ENCODE results near the gene PLEK2.

PLEK2 gene

DNA sequence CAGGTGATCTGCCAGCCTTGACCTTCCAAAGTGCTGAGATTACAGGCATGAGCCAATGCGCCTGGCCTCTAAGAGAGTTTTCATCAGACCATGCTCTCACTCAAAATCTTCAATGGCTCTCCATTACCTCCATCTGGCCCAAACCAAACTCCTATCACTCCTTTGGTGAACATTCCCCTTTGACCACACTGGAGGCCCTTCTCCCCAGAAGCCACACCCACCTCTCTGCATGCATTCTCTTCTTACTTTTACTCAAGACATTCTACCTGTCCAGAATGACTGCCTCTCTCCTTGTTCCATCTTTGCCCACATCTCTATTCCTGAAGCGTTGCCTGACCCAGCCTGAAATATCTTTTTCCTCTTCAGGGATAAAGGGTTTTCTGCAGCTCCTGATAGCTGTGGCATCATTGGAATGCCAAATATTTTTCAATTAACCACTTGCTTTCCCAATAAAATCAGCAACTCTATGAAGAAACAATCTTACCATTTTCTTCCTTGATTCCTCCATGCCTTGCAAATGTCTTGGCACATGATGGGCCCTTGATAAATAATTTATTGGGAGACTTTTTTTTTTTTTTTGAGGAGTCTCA, 15.5 kb downstream of the PLEK2 start:
- Histone ChIP-seq H3K79me2 (ENCODE audit: control insufficient read depth, insufficient read depth, low read length, unreplicated experiment) (no peaks in the 10 kb centered on the region), H3K27me3 (ENCODE audit: insufficient read depth, low read length) (no peaks in the 10 kb centered on the region), H3K4me3 (ENCODE audit: low read depth, low read length) (no peak overlapping the region), H3K27ac (ENCODE audit: low read depth, low read length) (no peak overlapping the region), H3K36me3 (ENCODE audit: insufficient read depth, low read length) (no peaks in the 10 kb centered on the region), H2AFZ (ENCODE audit: low read length, unreplicated experiment) (no peak overlapping the region), H3K4me1 (ENCODE audit: control insufficient read depth, insufficient read depth, low read length, unreplicated experiment) (peaks cover 7% of the 10 kb centered on the region)

- no peak overlapping the region for H3K27ac ChIP-seq (ENCODE audit: low read depth, low read length)
- H3K36me3 ChIP-seq (ENCODE audit: insufficient read depth, low read length) = no peaks in the 10 kb centered on the region
- H2AFZ ChIP-seq (ENCODE audit: low read length, unreplicated experiment) = no peak overlapping the region
- no peak overlapping the region for H3K4me3 ChIP-seq (ENCODE audit: low read depth, low read length)
- no peaks in the 10 kb centered on the region for H3K79me2 ChIP-seq (ENCODE audit: control insufficient read depth, insufficient read depth, low read length, unreplicated experiment)
- peaks cover 7% of the 10 kb centered on the region for H3K4me1 ChIP-seq (ENCODE audit: control insufficient read depth, insufficient read depth, low read length, unreplicated experiment)
- H3K27me3 ChIP-seq (ENCODE audit: insufficient read depth, low read length) = no peaks in the 10 kb centered on the region
Measured at GRCh38 chr14:67395876-67396189, 16.1 kb downstream of the PLEK2 start.

- H3K27me3 ChIP-seq (ENCODE audit: insufficient read depth, low read length) = no peaks in the 10 kb centered on the region
- H3K4me1 ChIP-seq (ENCODE audit: control insufficient read depth, insufficient read depth, low read length, unreplicated experiment) = peaks cover 7% of the 10 kb centered on the region
- H3K79me2 ChIP-seq (ENCODE audit: control insufficient read depth, insufficient read depth, low read length, unreplicated experiment) = no peaks in the 10 kb centered on the region
- no peak overlapping the region for H2AFZ ChIP-seq (ENCODE audit: low read length, unreplicated experiment)
- no peaks in the 10 kb centered on the region for H3K36me3 ChIP-seq (ENCODE audit: insufficient read depth, low read length)
- H3K27ac ChIP-seq (ENCODE audit: low read depth, low read length) = no peak overlapping the region
- H3K4me3 ChIP-seq (ENCODE audit: low read depth, low read length) = no peak overlapping the region
Measured at GRCh38 chr14:67395086-67395875, 16.7 kb downstream of the PLEK2 start.

GRCh38 chr14:67393689-67394088, 18.3 kb downstream of the PLEK2 start:
- no peaks in the 10 kb centered on the region for H3K27me3 ChIP-seq (ENCODE audit: insufficient read depth, low read length)
- H2AFZ ChIP-seq (ENCODE audit: low read length, unreplicated experiment) = no peak overlapping the region
- H3K79me2 ChIP-seq (ENCODE audit: control insufficient read depth, insufficient read depth, low read length, unreplicated experiment) = no peaks in the 10 kb centered on the region
- peaks cover 7% of the 10 kb centered on the region for H3K4me1 ChIP-seq (ENCODE audit: control insufficient read depth, insufficient read depth, low read length, unreplicated experiment)
- no peaks in the 10 kb centered on the region for H3K36me3 ChIP-seq (ENCODE audit: insufficient read depth, low read length)
- no peak overlapping the region for H3K27ac ChIP-seq (ENCODE audit: low read depth, low read length)
- H3K4me3 ChIP-seq (ENCODE audit: low read depth, low read length) = no peak overlapping the region

GRCh38 chr14:67392800-67393199, 19.2 kb downstream of the PLEK2 start:
- H3K4me1 ChIP-seq (ENCODE audit: control insufficient read depth, insufficient read depth, low read length, unreplicated experiment) = peaks cover 7% of the 10 kb centered on the region
- no peak overlapping the region for H3K4me3 ChIP-seq (ENCODE audit: low read depth, low read length)
- no peak overlapping the region for H3K27ac ChIP-seq (ENCODE audit: low read depth, low read length)
- no peaks in the 10 kb centered on the region for H3K79me2 ChIP-seq (ENCODE audit: control insufficient read depth, insufficient read depth, low read length, unreplicated experiment)
- H3K27me3 ChIP-seq (ENCODE audit: insufficient read depth, low read length) = no peaks in the 10 kb centered on the region
- no peaks in the 10 kb centered on the region for H3K36me3 ChIP-seq (ENCODE audit: insufficient read depth, low read length)
- no peak overlapping the region for H2AFZ ChIP-seq (ENCODE audit: low read length, unreplicated experiment)

DNA sequence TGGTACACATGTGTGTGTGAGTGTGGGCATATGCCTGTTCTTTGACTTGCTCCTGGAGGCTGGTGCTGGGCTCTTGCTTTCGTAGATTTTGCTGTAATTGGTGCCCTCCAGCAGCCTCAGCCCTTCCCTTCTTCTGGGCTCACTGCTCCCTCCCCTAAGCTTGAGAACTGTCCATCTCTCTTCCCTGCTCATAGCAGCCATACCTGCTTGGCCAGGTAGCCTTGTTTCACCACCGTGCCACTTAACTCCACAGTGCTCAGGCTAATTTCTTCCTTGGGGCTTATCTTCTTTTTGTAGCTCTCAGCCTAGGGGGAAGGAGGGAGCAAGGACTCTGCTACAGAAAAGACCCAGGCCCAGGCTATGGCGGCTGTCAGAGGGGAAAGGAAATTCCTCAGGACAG, 19.8 kb downstream of the PLEK2 start:
- Histone ChIP-seq H2AFZ (ENCODE audit: low read length, unreplicated experiment) (no peak overlapping the region), H3K27ac (ENCODE audit: low read depth, low read length) (no peak overlapping the region), H3K36me3 (ENCODE audit: insufficient read depth, low read length) (no peaks in the 10 kb centered on the region), H3K27me3 (ENCODE audit: insufficient read depth, low read length) (no peaks in the 10 kb centered on the region), H3K79me2 (ENCODE audit: control insufficient read depth, insufficient read depth, low read length, unreplicated experiment) (no peaks in the 10 kb centered on the region), H3K4me1 (ENCODE audit: control insufficient read depth, insufficient read depth, low read length, unreplicated experiment) (peaks cover 12% of the 10 kb centered on the region), H3K4me3 (ENCODE audit: low read depth, low read length) (no peak overlapping the region)

GRCh38 chr14:67391268-67391667, 20.7 kb downstream of the PLEK2 start:
- Histone ChIP-seq H3K36me3 (ENCODE audit: insufficient read depth, low read length) (peaks cover 8% of the 10 kb centered on the region; the same call in 1 of the 2 replicates), H3K79me2 (ENCODE audit: control insufficient read depth, insufficient read depth, low read length, unreplicated experiment) (no peaks in the 10 kb centered on the region), H3K4me1 (ENCODE audit: control insufficient read depth, insufficient read depth, low read length, unreplicated experiment) (peaks cover 13% of the 10 kb centered on the region), H3K27me3 (ENCODE audit: insufficient read depth, low read length) (no peaks in the 10 kb centered on the region), H3K27ac (ENCODE audit: low read depth, low read length) (no peak overlapping the region), H3K4me3 (ENCODE audit: low read depth, low read length) (no peak overlapping the region), H2AFZ (ENCODE audit: low read length, unreplicated experiment) (no peak overlapping the region)

DNA sequence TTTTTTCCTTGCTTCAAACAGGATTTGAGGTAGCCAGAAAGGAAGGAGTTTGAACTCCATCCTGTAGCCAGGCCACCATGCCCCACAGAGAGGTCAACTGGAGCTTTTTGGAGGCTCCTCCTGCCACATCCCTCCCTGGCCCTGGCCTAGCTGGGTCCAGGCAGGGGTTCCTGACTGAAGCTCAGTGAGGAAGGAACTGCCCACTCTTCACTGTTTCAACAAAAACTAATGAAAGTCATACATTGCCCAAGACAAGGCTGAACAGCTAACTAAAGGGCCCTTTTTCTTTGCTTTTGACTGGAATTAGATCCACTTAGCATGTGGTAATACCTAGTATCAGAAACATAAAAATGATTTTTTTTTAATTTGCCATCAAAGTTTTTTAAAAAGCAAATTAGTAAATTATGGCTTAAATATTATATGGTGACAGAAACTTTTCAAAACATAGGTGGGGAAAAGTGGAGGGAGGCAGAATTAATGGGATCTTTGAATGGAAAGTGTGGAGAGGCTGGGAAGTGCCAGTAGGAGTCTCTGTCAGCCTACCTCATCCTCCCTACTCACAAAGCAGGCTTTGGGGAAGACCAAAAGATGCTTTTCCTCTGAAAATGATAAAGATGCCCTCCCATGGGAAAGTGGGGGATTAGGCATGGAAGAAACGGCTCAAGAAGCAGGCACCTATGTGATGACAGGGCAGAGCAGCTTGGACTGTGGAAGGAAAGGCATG, 22.0 kb downstream of the PLEK2 start:
- H2AFZ ChIP-seq (ENCODE audit: low read length, unreplicated experiment) = no peak overlapping the region
- H3K4me3 ChIP-seq (ENCODE audit: low read depth, low read length) = no peak overlapping the region
- peaks cover 11% of the 10 kb centered on the region for H3K4me1 ChIP-seq (ENCODE audit: control insufficient read depth, insufficient read depth, low read length, unreplicated experiment)
- no peaks in the 10 kb centered on the region for H3K79me2 ChIP-seq (ENCODE audit: control insufficient read depth, insufficient read depth, low read length, unreplicated experiment)
- H3K27ac ChIP-seq (ENCODE audit: low read depth, low read length) = no peak overlapping the region
- no peaks in the 10 kb centered on the region for H3K27me3 ChIP-seq (ENCODE audit: insufficient read depth, low read length)
- H3K36me3 ChIP-seq (ENCODE audit: insufficient read depth, low read length) = peaks cover 20% of the 10 kb centered on the region

DNA sequence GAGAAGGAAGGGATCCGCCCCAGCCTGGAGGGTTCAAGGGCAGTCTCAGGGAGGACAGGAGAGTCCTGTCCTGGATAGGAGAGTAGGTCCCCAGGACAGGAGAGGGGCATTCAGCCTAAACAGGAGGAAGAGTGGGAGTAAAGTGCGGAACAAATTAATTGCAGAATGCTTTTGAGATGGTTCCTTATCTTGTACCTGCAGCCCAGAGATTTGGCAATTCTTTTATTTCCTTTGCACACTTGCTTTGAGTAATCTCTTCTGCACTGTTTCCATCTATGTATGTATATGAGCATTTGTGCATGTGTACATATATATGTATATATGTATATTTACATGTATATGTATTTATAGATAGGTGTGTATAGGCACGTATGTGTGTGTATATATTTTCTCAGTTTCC, 22.7 kb downstream of the PLEK2 start:
- Histone ChIP-seq H3K36me3 (ENCODE audit: insufficient read depth, low read length) (peaks cover 27% of the 10 kb centered on the region), H3K4me3 (ENCODE audit: low read depth, low read length) (no peak overlapping the region), H3K79me2 (ENCODE audit: control insufficient read depth, insufficient read depth, low read length, unreplicated experiment) (no peaks in the 10 kb centered on the region), H3K27ac (ENCODE audit: low read depth, low read length) (no peak overlapping the region), H3K27me3 (ENCODE audit: insufficient read depth, low read length) (no peaks in the 10 kb centered on the region), H3K4me1 (ENCODE audit: control insufficient read depth, insufficient read depth, low read length, unreplicated experiment) (peaks cover 11% of the 10 kb centered on the region), H2AFZ (ENCODE audit: low read length, unreplicated experiment) (no peak overlapping the region)

GRCh38 chr14:67387195-67387594, 24.8 kb downstream of the PLEK2 start:
- Histone ChIP-seq H3K27ac (ENCODE audit: low read depth, low read length) (peak overlapping the region; percentile 35), H3K4me3 (ENCODE audit: low read depth, low read length) (no peak overlapping the region), H2AFZ (ENCODE audit: low read length, unreplicated experiment) (no peak overlapping the region), H3K4me1 (ENCODE audit: control insufficient read depth, insufficient read depth, low read length, unreplicated experiment) (peaks cover 11% of the 10 kb centered on the region), H3K79me2 (ENCODE audit: control insufficient read depth, insufficient read depth, low read length, unreplicated experiment) (no peaks in the 10 kb centered on the region), H3K27me3 (ENCODE audit: insufficient read depth, low read length) (no peaks in the 10 kb centered on the region), H3K36me3 (ENCODE audit: insufficient read depth, low read length) (peaks cover 47% of the 10 kb centered on the region)

DNA sequence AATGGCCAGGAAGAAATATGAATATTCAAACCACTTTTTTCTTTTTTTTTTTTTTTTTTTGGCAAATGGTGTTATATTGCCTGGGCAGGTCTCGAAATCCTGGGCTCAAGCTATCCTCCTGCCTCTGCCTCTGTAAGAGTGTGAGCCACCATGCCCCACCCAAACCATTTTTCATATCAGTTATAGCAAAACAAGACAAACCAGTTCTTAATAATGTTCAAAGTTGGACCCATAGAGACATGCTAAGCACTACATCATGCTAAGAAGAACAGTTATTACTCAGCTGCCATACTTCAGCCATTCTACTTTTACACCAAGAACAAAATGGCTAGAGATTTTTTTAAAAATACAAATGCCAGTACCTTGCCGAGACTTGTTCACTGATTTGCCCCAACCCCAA, 26.3 kb downstream of the PLEK2 start:
- H3K4me3 ChIP-seq (ENCODE audit: low read depth, low read length) = no peak overlapping the region
- H3K27ac ChIP-seq (ENCODE audit: low read depth, low read length) = no peak overlapping the region
- H3K79me2 ChIP-seq (ENCODE audit: control insufficient read depth, insufficient read depth, low read length, unreplicated experiment) = no peaks in the 10 kb centered on the region
- H2AFZ ChIP-seq (ENCODE audit: low read length, unreplicated experiment) = no peak overlapping the region
- peaks cover 11% of the 10 kb centered on the region for H3K4me1 ChIP-seq (ENCODE audit: control insufficient read depth, insufficient read depth, low read length, unreplicated experiment)
- no peaks in the 10 kb centered on the region for H3K27me3 ChIP-seq (ENCODE audit: insufficient read depth, low read length)
- H3K36me3 ChIP-seq (ENCODE audit: insufficient read depth, low read length) = peaks cover 62% of the 10 kb centered on the region
